ENCODE measurements around the gene MOSMO.

DNA sequence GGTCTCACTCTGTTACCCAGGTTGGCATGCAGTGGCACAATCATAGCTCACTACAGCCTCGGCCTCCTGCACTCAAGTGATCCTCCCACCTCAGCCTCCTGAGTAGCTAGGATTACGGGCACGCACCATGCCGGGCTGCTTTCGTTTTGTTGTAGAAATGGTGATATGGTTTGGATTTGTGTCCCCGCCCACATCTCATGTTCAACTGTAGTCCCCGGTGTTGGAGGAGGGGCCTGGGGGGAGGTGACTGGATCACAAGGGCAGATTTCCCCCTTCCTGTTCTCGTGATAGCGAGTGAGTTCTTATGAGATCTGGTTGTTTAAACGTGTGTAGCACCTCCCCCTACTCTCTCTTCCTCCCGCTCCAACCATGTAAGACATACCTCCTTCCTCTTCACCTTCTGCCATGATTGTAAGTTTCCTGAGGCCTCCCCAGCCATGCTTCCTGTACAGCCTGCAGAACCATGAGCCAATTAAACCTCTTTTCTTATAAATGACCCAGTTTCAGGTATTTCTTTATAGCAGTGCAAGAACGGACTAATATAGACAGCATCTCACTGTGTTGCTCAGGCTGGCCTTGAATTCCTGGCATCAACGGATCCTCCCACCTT is 12.9 kb upstream of the MOSMO start:
- TF ChIP-seq, protein P1, sequence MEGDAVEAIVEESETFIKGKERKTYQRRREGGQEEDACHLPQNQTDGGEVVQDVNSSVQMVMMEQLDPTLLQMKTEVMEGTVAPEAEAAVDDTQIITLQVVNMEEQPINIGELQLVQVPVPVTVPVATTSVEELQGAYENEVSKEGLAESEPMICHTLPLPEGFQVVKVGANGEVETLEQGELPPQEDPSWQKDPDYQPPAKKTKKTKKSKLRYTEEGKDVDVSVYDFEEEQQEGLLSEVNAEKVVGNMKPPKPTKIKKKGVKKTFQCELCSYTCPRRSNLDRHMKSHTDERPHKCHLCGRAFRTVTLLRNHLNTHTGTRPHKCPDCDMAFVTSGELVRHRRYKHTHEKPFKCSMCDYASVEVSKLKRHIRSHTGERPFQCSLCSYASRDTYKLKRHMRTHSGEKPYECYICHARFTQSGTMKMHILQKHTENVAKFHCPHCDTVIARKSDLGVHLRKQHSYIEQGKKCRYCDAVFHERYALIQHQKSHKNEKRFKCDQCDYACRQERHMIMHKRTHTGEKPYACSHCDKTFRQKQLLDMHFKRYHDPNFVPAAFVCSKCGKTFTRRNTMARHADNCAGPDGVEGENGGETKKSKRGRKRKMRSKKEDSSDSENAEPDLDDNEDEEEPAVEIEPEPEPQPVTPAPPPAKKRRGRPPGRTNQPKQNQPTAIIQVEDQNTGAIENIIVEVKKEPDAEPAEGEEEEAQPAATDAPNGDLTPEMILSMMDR (IDR thresholded peaks at IDR 0.05) = no peak
- TF ChIP-seq POLR2A (IDR thresholded peaks at IDR 0.05) = no peak

Data from vagina (tissue), 2 donors.